Progenitor cell of endocrine pancreas (in vitro differentiated cells): ENCODE measurements around the gene MAP3K7. TPM values are rescaled to one million over a fixed set of nuclear protein-coding genes. Genes with fewer than 3 reads are reported as not detected.

Source experiments
- DNase-seq: peaks from one replicate; pipeline ENCODE4 v3.0.0; 2021; ENCODE audit warnings: low spot score; ENCODE audit not compliant: unreplicated experiment
- H3K27ac Mint-ChIP-seq: 2 replicates; pipeline ENCODE4 v1.8.0; 2021; ENCODE audit warnings: mild to moderate bottlenecking, moderate library complexity, mixed read lengths
- H3K27me3 Mint-ChIP-seq: 2 replicates; pipeline ENCODE4 v1.8.0; 2021; ENCODE audit warnings: mixed read lengths
- H3K36me3 Mint-ChIP-seq: 2 replicates; pipeline ENCODE4 v1.8.0; 2022; ENCODE audit warnings: mixed read lengths; ENCODE audit not compliant: insufficient read depth
- H3K4me1 Mint-ChIP-seq: 2 replicates; pipeline ENCODE4 v1.8.0; 2021; ENCODE audit warnings: low read depth, mixed read lengths
- H3K4me3 Mint-ChIP-seq: 2 replicates; pipeline ENCODE4 v1.8.0; 2021; ENCODE audit warnings: low read depth, mild to moderate bottlenecking, moderate library complexity, mixed read lengths
- H3K9me3 Mint-ChIP-seq: 2 replicates; pipeline ENCODE4 v1.8.0; 2021; ENCODE audit warnings: low read depth, mixed read lengths
- CTCF ChIP-seq: fragments of 200-600 bp; sonication (generic); IDR thresholded peaks from one replicate; pipeline ENCODE4 v1.5.0; 2021; ENCODE audit warnings: antibody characterized with exemption, mild to moderate bottlenecking; ENCODE audit not compliant: unreplicated experiment
- total RNA-seq: library from RNA; stranded (reverse); gene quantifications from 2 replicates; pipeline ENCODE4 v1.2.1, GENCODE V29; 2021

MAP3K7 gene
- total RNA-seq, 1 donor from 2014 or later, result 41.6 TPM

- no peaks in the 10 kb centered on the region for H3K9me3 Mint-ChIP-seq
Observed at GRCh38 chr6:90584636-90585255, 2.1 kb downstream of the MAP3K7 start.

GRCh38 chr6:90583836-90584481 is 2.9 kb downstream of the MAP3K7 start:
- DNase-seq, result no peak
- Mint-ChIP-seq H3K4me3 (no peak overlapping the region), H3K27me3 (peaks cover 3% of the 10 kb centered on the region), H3K36me3 (no peaks in the 10 kb centered on the region), H3K9me3 (no peaks in the 10 kb centered on the region), H3K4me1 (peaks cover 20% of the 10 kb centered on the region), H3K27ac (peak overlapping the region; percentile 65)
- TF ChIP-seq CTCF, result no peak

More at GRCh38 chr6:90584636-90585255, 2.1 kb downstream of the MAP3K7 start:
- H3K4me3 Mint-ChIP-seq, result peak overlapping the region; percentile 48
- no peaks in the 10 kb centered on the region for H3K36me3 Mint-ChIP-seq
- peaks cover 20% of the 10 kb centered on the region for H3K4me1 Mint-ChIP-seq
- H3K27ac Mint-ChIP-seq, result no peak overlapping the region
- peaks cover 8% of the 10 kb centered on the region for H3K27me3 Mint-ChIP-seq
- TF ChIP-seq CTCF, result no peak
- DNase-seq, result no peak

- H3K27ac Mint-ChIP-seq, result peak overlapping the region; percentile 65
- TF ChIP-seq CTCF, result no peak
- DNase-seq, result no peak
- H3K27me3 Mint-ChIP-seq, result no peaks in the 10 kb centered on the region
- no peaks in the 10 kb centered on the region for H3K36me3 Mint-ChIP-seq
- peaks cover 20% of the 10 kb centered on the region for H3K4me1 Mint-ChIP-seq
- H3K4me3 Mint-ChIP-seq, result no peak overlapping the region
- no peaks in the 10 kb centered on the region for H3K9me3 Mint-ChIP-seq
Observed at GRCh38 chr6:90583179-90583835, 3.6 kb downstream of the MAP3K7 start.

- no peaks in the 10 kb centered on the region for H3K9me3 Mint-ChIP-seq
- no peak overlapping the region for H3K27ac Mint-ChIP-seq
- no peaks in the 10 kb centered on the region for H3K36me3 Mint-ChIP-seq
- no peaks in the 10 kb centered on the region for H3K27me3 Mint-ChIP-seq
- H3K4me1 Mint-ChIP-seq, result peaks cover 15% of the 10 kb centered on the region
- no peak for TF ChIP-seq CTCF
- no peak for DNase-seq
- no peak overlapping the region for H3K4me3 Mint-ChIP-seq
Observed at GRCh38 chr6:90581146-90581545, 5.7 kb downstream of the MAP3K7 start.

GRCh38 chr6:90578894-90579549 is 7.8 kb downstream of the MAP3K7 start:
- no peak for DNase-seq
- H3K4me1 Mint-ChIP-seq, result peaks cover 3% of the 10 kb centered on the region
- no peak overlapping the region for H3K27ac Mint-ChIP-seq
- no peaks in the 10 kb centered on the region for H3K9me3 Mint-ChIP-seq
- no peaks in the 10 kb centered on the region for H3K27me3 Mint-ChIP-seq
- no peaks in the 10 kb centered on the region for H3K36me3 Mint-ChIP-seq
- no peak overlapping the region for H3K4me3 Mint-ChIP-seq
- TF ChIP-seq CTCF, result no peak
